Tibial nerve (tissue), 4 donors: ENCODE measurements around the gene PDCL3.
A peak's percentile ranks its signal among the peaks of the same experiment; 100 is the strongest.

ENCODE experiments used
- EP300 ChIP-seq, 2 donors: sonication (generic); formaldehyde crosslinking; IDR thresholded peaks; one replicate each; pipeline ENCODE4 v1.6.1; 2017; ENCODE audit warnings: antibody characterized with exemption in 2 of 2, mild to moderate bottlenecking in 1 of 2
- POLR2A ChIP-seq, 2 donors: fragments of 450-650 bp; IDR thresholded peaks; one replicate each; pipeline ENCODE4 v1.6.1; 2017; ENCODE audit warnings: antibody characterized with exemption in 2 of 2, mild to moderate bottlenecking in 2 of 2, moderate library complexity in 2 of 2
- TF ChIP-seq, protein P1 (sequence below), 5 experiments: fragments of 200-600 bp in 3 of 5; fragments of 450-650 bp in 2 of 5; sonication (generic) in 3 of 5; IDR thresholded peaks; one replicate each; pipeline ENCODE4 v1.5.1; 2016 to 2019; ENCODE audit warnings: antibody characterized with exemption in 5 of 5, mild to moderate bottlenecking in 3 of 5, moderate library complexity in 2 of 5

DNA sequence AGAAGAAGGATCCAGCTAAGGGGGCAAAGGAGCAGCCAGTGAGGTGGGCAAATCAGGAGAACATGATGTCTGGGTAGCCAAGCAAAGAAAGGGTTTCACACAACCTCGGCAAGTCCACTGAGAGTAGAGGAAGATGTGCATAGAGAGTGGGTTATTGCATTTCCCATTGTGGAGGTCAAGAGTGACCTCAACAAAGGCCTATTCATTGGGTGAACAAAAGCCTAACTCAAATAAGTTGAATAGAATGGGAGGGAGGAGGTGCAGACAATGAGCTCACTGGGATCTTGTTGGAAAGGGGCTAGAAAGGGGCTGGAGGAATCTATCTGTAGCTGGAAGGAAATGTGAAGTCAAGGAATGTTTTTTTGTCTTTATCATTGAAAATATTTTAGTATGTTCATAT lies 14.0 kb upstream of the PDCL3 start:
- TF ChIP-seq, protein P1, sequence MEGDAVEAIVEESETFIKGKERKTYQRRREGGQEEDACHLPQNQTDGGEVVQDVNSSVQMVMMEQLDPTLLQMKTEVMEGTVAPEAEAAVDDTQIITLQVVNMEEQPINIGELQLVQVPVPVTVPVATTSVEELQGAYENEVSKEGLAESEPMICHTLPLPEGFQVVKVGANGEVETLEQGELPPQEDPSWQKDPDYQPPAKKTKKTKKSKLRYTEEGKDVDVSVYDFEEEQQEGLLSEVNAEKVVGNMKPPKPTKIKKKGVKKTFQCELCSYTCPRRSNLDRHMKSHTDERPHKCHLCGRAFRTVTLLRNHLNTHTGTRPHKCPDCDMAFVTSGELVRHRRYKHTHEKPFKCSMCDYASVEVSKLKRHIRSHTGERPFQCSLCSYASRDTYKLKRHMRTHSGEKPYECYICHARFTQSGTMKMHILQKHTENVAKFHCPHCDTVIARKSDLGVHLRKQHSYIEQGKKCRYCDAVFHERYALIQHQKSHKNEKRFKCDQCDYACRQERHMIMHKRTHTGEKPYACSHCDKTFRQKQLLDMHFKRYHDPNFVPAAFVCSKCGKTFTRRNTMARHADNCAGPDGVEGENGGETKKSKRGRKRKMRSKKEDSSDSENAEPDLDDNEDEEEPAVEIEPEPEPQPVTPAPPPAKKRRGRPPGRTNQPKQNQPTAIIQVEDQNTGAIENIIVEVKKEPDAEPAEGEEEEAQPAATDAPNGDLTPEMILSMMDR (IDR thresholded peaks at IDR 0.05), result no peak
- TF ChIP-seq POLR2A (IDR thresholded peaks at IDR 0.05), result no peak
- peak in 1 of 2 donors; percentile 45 for TF ChIP-seq EP300 (IDR thresholded peaks at IDR 0.05)
